Panc1 (cell line): ENCODE measurements around the gene CD300LB. TPM values are rescaled to one million over a fixed set of nuclear protein-coding genes. Genes with fewer than 3 reads are reported as not detected.

Source experiments
- ATAC-seq: fragments of 200-7000 bp; cut with Tn5 transposase; 2 replicates; pipeline ENCODE4 v1.9.1; 2020; ENCODE audit warnings: mild to moderate bottlenecking, moderate library complexity
- BruUV-seq: library from RNA; stranded (reverse); fragments of 400-500 nt; replicated peaks from 2 replicates; lab custom pipeline; 2021; lab: Mats Ljungman, UMichigan
- CTCF ChIA-PET: fragments of 300-600 bp; sonication (Branson Sonifier 250); formaldehyde crosslinking; loops from one replicate; lab custom pipeline; 2022; ENCODE audit warnings: antibody characterized with exemption; lab: Charles Lee
- POLR2A ChIA-PET: fragments of 300-600 bp; sonication (Branson Sonifier 250); formaldehyde crosslinking; loops from one replicate; lab custom pipeline; 2022; ENCODE audit warnings: antibody characterized with exemption; lab: Charles Lee
- DNase-seq: peaks from one replicate; pipeline ENCODE4 v3.0.0-alpha.2; 2010; ENCODE audit warnings: low read depth, low spot score
- H3K27ac ChIP-seq: 2 replicates; pipeline ENCODE4 v1.5.1; 2011; ENCODE audit warnings: mild to moderate bottlenecking, low read length, inconsistent platforms
- H3K27me3 ChIP-seq: fragments of 200-500 bp; sonication (Bioruptor generic); 2 replicates; pipeline ENCODE4 v1.6.0; 2014; ENCODE audit warnings: low read length, inconsistent platforms; ENCODE audit not compliant: control insufficient read depth, insufficient read depth
- H3K36me3 ChIP-seq: fragments of 200-500 bp; sonication (Bioruptor generic); 2 replicates; pipeline ENCODE4 v1.5.1; 2014; ENCODE audit warnings: inconsistent platforms, mild to moderate bottlenecking, low read length, moderate library complexity; ENCODE audit not compliant: control insufficient read depth, insufficient read depth
- H3K4me1 ChIP-seq: 2 replicates; pipeline ENCODE4 v1.5.1; 2011; ENCODE audit warnings: inconsistent platforms, mild to moderate bottlenecking, low read length, moderate library complexity; ENCODE audit not compliant: control insufficient read depth, insufficient read depth
- H3K4me3 ChIP-seq, 2 experiments: 2 replicates each; pipeline ENCODE4 v1.5.1; 2011 to 2012; ENCODE audit warnings: low read depth in 2 of 2, low read length in 2 of 2, mild to moderate bottlenecking in 2 of 2, inconsistent platforms in 1 of 2, moderate library complexity in 1 of 2
- H3K9me3 ChIP-seq: fragments of 200-500 bp; sonication (Bioruptor generic); 2 replicates; pipeline ENCODE4 v1.5.1; 2014; ENCODE audit warnings: low read depth, mild to moderate bottlenecking, inconsistent platforms, low read length, moderate library complexity; ENCODE audit not compliant: control insufficient read depth, insufficient read depth
- POLR2AphosphoS5 ChIP-seq: IDR thresholded peaks from 2 replicates; pipeline ENCODE4 v1.6.1; 2012; ENCODE audit warnings: mild to moderate bottlenecking, low read depth, low read length, moderate library complexity
- SIN3A ChIP-seq: IDR thresholded peaks from 2 replicates; pipeline ENCODE4 v1.6.1; 2012; ENCODE audit warnings: low read depth, mild to moderate bottlenecking, low read length, moderate library complexity, borderline replicate concordance; ENCODE audit not compliant: insufficient read depth
- TCF7L2 ChIP-seq: IDR thresholded peaks from 2 replicates; pipeline ENCODE4 v1.6.1; 2011; ENCODE audit warnings: mild to moderate bottlenecking, low read depth, low read length, inconsistent platforms
- in situ Hi-C: cut with HindIII; loops from 2 replicates; pipeline ENCODE4 v1.10.0; 2016; ENCODE audit warnings: low sequenced_read_pairs, low pct_unique_long_range_greater_than_20kb
- intact Hi-C: fragments of 100-400 bp; cut with micrococcal nuclease; formaldehyde crosslinking; loops from one replicate; pipeline ENCODE4 v1.10.0; 2022; ENCODE audit not compliant: unreplicated experiment
- total RNA-seq: library from RNA; stranded (reverse); gene quantifications from one replicate; pipeline ENCODE4 v1.2.1, GENCODE V29; 2021; ENCODE audit not compliant: unreplicated experiment
- TF ChIP-seq, protein P1 (sequence below): fragments of 450-650 bp; IDR thresholded peaks from 2 replicates; pipeline ENCODE4 v1.5.1; 2017; ENCODE audit warnings: mild to moderate bottlenecking
- TF ChIP-seq, protein P2 (sequence below), 2 experiments: IDR thresholded peaks; 2 replicates each; pipeline ENCODE4 v1.6.1; 2011 to 2012; ENCODE audit warnings: low read depth in 2 of 2, control low read depth in 1 of 2, low read length in 1 of 2, mild to moderate bottlenecking in 1 of 2, moderate library complexity in 1 of 2; ENCODE audit not compliant: insufficient read depth in 1 of 2

Gene CD300LB
- total RNA-seq, 1 experiment from 2014 or later, result not detected

GRCh38 chr17:74512624-74513091, 18.6 kb downstream of the CD300LB start:
- Histone ChIP-seq H3K4me1 (no peaks in the 10 kb centered on the region), H3K36me3 (no peaks in the 10 kb centered on the region), H3K27me3 (peaks cover 11% of the 10 kb centered on the region), H3K4me3 (no peak overlapping the region), H3K27ac (no peak overlapping the region), H3K9me3 (peaks cover 6% of the 10 kb centered on the region; the same call in 1 of the 2 replicates)
- no peak for ATAC-seq
- intact Hi-C loops (no loop called here), in situ Hi-C loops (no loop called here)
- TF ChIP-seq, protein P1, sequence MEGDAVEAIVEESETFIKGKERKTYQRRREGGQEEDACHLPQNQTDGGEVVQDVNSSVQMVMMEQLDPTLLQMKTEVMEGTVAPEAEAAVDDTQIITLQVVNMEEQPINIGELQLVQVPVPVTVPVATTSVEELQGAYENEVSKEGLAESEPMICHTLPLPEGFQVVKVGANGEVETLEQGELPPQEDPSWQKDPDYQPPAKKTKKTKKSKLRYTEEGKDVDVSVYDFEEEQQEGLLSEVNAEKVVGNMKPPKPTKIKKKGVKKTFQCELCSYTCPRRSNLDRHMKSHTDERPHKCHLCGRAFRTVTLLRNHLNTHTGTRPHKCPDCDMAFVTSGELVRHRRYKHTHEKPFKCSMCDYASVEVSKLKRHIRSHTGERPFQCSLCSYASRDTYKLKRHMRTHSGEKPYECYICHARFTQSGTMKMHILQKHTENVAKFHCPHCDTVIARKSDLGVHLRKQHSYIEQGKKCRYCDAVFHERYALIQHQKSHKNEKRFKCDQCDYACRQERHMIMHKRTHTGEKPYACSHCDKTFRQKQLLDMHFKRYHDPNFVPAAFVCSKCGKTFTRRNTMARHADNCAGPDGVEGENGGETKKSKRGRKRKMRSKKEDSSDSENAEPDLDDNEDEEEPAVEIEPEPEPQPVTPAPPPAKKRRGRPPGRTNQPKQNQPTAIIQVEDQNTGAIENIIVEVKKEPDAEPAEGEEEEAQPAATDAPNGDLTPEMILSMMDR, result no peak
- no peak for TF ChIP-seq SIN3A
- no peak for TF ChIP-seq TCF7L2
- TF ChIP-seq POLR2AphosphoS5, result no peak
- TF ChIP-seq, protein P2, sequence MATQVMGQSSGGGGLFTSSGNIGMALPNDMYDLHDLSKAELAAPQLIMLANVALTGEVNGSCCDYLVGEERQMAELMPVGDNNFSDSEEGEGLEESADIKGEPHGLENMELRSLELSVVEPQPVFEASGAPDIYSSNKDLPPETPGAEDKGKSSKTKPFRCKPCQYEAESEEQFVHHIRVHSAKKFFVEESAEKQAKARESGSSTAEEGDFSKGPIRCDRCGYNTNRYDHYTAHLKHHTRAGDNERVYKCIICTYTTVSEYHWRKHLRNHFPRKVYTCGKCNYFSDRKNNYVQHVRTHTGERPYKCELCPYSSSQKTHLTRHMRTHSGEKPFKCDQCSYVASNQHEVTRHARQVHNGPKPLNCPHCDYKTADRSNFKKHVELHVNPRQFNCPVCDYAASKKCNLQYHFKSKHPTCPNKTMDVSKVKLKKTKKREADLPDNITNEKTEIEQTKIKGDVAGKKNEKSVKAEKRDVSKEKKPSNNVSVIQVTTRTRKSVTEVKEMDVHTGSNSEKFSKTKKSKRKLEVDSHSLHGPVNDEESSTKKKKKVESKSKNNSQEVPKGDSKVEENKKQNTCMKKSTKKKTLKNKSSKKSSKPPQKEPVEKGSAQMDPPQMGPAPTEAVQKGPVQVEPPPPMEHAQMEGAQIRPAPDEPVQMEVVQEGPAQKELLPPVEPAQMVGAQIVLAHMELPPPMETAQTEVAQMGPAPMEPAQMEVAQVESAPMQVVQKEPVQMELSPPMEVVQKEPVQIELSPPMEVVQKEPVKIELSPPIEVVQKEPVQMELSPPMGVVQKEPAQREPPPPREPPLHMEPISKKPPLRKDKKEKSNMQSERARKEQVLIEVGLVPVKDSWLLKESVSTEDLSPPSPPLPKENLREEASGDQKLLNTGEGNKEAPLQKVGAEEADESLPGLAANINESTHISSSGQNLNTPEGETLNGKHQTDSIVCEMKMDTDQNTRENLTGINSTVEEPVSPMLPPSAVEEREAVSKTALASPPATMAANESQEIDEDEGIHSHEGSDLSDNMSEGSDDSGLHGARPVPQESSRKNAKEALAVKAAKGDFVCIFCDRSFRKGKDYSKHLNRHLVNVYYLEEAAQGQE (IDR thresholded peaks at IDR 0.05; ENCODE audit: insufficient read depth in 1 of 2, low read depth in 2 of 2, low read length in 1 of 2), result no peak
- DNase-seq, result no peak
- CTCF ChIA-PET, result interaction anchor here (0.7 kb wide), 1 partner anchor 138 kb away, joined by 3 read pairs; no protein-coding TSS in a partner anchor
- BruUV-seq, result no TSS peak
- POLR2A ChIA-PET, result interaction anchor here (0.6 kb wide), 1 partner anchor 74 kb away, joined by 3 read pairs; no protein-coding TSS in a partner anchor

- CTCF ChIA-PET, result interaction anchor here (0.7 kb wide), 1 partner anchor 137 kb away, joined by 3 read pairs; no protein-coding TSS in a partner anchor
- TF ChIP-seq, protein P2 (IDR thresholded peaks at IDR 0.05; ENCODE audit: insufficient read depth in 1 of 2, low read depth in 2 of 2, low read length in 1 of 2), result no peak
- TF ChIP-seq SIN3A, result no peak
- no peak for TF ChIP-seq TCF7L2
- TF ChIP-seq, protein P1, result no peak
- TF ChIP-seq POLR2AphosphoS5, result no peak
- no peaks in the 10 kb centered on the region for H3K36me3 ChIP-seq
- POLR2A ChIA-PET, result interaction anchor here (0.6 kb wide), 1 partner anchor 75 kb away, joined by 3 read pairs; no protein-coding TSS in a partner anchor
- H3K4me1 ChIP-seq, result no peaks in the 10 kb centered on the region
- BruUV-seq, result no TSS peak
- peaks cover 6% of the 10 kb centered on the region; the same call in 1 of the 2 replicates for H3K9me3 ChIP-seq
- no peak for DNase-seq
- H3K4me3 ChIP-seq, result no peak overlapping the region
- peaks cover 11% of the 10 kb centered on the region for H3K27me3 ChIP-seq
- H3K27ac ChIP-seq, result no peak overlapping the region
- ATAC-seq, result no peak
- intact Hi-C loops (no loop called here), in situ Hi-C loops (no loop called here)
Observed at GRCh38 chr17:74512036-74512435, 19.2 kb downstream of the CD300LB start.
